ENCODE data around the gene WNT2B.
"Not testable (repeated sequence)": the region's sequence is repeated elsewhere in the genome, so short reads cannot be mapped to it uniquely, and the experiment has no call there.

Gene WNT2B

GRCh38 chr1:112508278-112509004 is at the start of gene WNT2B:
Gene WNT2B (plus strand): TSS chr1:112508965. CDS start chr1:112509263, 298 bp downstream.
- DNase-seq: no peak

- no peak for DNase-seq
Observed at GRCh38 chr1:112460615-112461014, 48.1 kb upstream of the WNT2B start.

GRCh38 chr1:112461200-112461871 is 47.4 kb upstream of the WNT2B start:
- no peak for DNase-seq

GRCh38 chr1:112462953-112463279 is 45.8 kb upstream of the WNT2B start:
- DNase-seq: no peak

GRCh38 chr1:112464501-112464900 is 44.3 kb upstream of the WNT2B start:
- no peak for DNase-seq

- no peak for DNase-seq
Observed at GRCh38 chr1:112465122-112465521, 43.6 kb upstream of the WNT2B start.

- DNase-seq: peak; percentile 28
Observed at GRCh38 chr1:112466078-112466660, 42.6 kb upstream of the WNT2B start.

- not testable (repeated sequence) for DNase-seq
Observed at GRCh38 chr1:112470324-112470723, 38.4 kb upstream of the WNT2B start.

- DNase-seq: no peak
Observed at GRCh38 chr1:112470966-112471365, 37.8 kb upstream of the WNT2B start.

- no peak for DNase-seq
Observed at GRCh38 chr1:112472142-112472541, 36.6 kb upstream of the WNT2B start.

- DNase-seq: no peak
Observed at GRCh38 chr1:112477550-112477949, 31.2 kb upstream of the WNT2B start.

- no peak for DNase-seq
Observed at GRCh38 chr1:112478314-112478713, 30.5 kb upstream of the WNT2B start.

- not testable (repeated sequence) for DNase-seq
Observed at GRCh38 chr1:112486063-112486462, 22.7 kb upstream of the WNT2B start.

- not testable (repeated sequence) for DNase-seq
Observed at GRCh38 chr1:112487686-112488085, 21.1 kb upstream of the WNT2B start.

GRCh38 chr1:112488141-112488540 is 20.6 kb upstream of the WNT2B start:
- DNase-seq: no peak

GRCh38 chr1:112492076-112492475 is 16.7 kb upstream of the WNT2B start:
- no peak for DNase-seq

GRCh38 chr1:112493351-112493750 is 15.4 kb upstream of the WNT2B start:
- DNase-seq: no peak

GRCh38 chr1:112496290-112496689 is 12.5 kb upstream of the WNT2B start:
- no peak for DNase-seq

- DNase-seq: no peak
Observed at GRCh38 chr1:112501810-112502641, 6.7 kb upstream of the WNT2B start.

- DNase-seq: no peak
Observed at GRCh38 chr1:112502826-112503225, 5.9 kb upstream of the WNT2B start.

GRCh38 chr1:112504001-112504660 is 4.6 kb upstream of the WNT2B start:
- no peak for DNase-seq

GRCh38 chr1:112504661-112505399 is 3.9 kb upstream of the WNT2B start:
- no peak for DNase-seq

All from GF-D8 (cell line).